ENCODE results near the gene PIEZO1. TPM values are rescaled to one million over a fixed set of nuclear protein-coding genes. Genes with fewer than 3 reads are reported as not detected.

Gene PIEZO1
- total RNA-seq, 1 experiment from 2014 or later, result 71.1 TPM

GRCh38 chr16:88807142-88807625 is 22.2 kb upstream of the PIEZO1 start:
- Histone ChIP-seq H3K9ac (ENCODE audit: extremely low read depth, insufficient read length, low read length) (no peak overlapping the region), H3K23ac (ENCODE audit: insufficient read length, low read depth, low read length) (no peak overlapping the region), H2BK5ac (ENCODE audit: insufficient read length, low read length) (no peak overlapping the region), H3K14ac (ENCODE audit: insufficient read depth, low read length) (no peak overlapping the region), H4K5ac (ENCODE audit: insufficient read length, low read depth, low read length) (no peak overlapping the region), H2BK20ac (ENCODE audit: low read depth, low read length, poor library complexity, severe bottlenecking) (no peak overlapping the region), H3K4me2 (ENCODE audit: insufficient read depth, insufficient read length, low read length) (no peak overlapping the region), H2AK5ac (ENCODE audit: insufficient read length, low read length) (no peak overlapping the region), H2AFZ (ENCODE audit: low read length) (no peak overlapping the region), H3K4me1 (ENCODE audit: insufficient read depth, low read length) (no peaks in the 10 kb centered on the region), H3K18ac (ENCODE audit: insufficient read length, low read depth, low read length) (no peak overlapping the region), H3K79me2 (ENCODE audit: insufficient read depth, low read length) (peaks cover 6% of the 10 kb centered on the region; the same call in 1 of the 2 replicates), H3K23me2 (ENCODE audit: insufficient read length, low read depth, low read length, poor library complexity, severe bottlenecking) (peaks cover 21% of the 10 kb centered on the region), H2BK120ac (ENCODE audit: low read depth, low read length, poor library complexity, severe bottlenecking) (no peak overlapping the region), H4K91ac (ENCODE audit: insufficient read length, low read depth, low read length) (no peak overlapping the region), H3K4ac (ENCODE audit: low read depth, low read length) (no peak overlapping the region), H2BK12ac (ENCODE audit: insufficient read length, low read depth, low read length) (no peak overlapping the region), H4K8ac (replicated peaks; ENCODE audit: insufficient read length, low read depth, low read length) (no peak overlapping the region), H3K27me3 (ENCODE audit: insufficient read depth, low read length) (no peaks in the 10 kb centered on the region), H2BK15ac (ENCODE audit: low read depth, low read length) (no peak overlapping the region), H3K56ac (ENCODE audit: insufficient read length, low read depth, low read length) (no peak overlapping the region), H3K9me3 (ENCODE audit: control insufficient read depth, low read depth, low read length) (no peaks in the 10 kb centered on the region), H3K27ac (ENCODE audit: insufficient read length, low read depth, low read length) (no peak overlapping the region), H4K20me1 (ENCODE audit: control insufficient read depth, insufficient read depth, insufficient read length) (peaks cover 3% of the 10 kb centered on the region), H3T11ph (ENCODE audit: low read length) (no peak overlapping the region), H3K79me1 (ENCODE audit: insufficient read depth, low read depth, low read length, poor library complexity, severe bottlenecking) (peaks cover 6% of the 10 kb centered on the region)
- no CpG with 5 or more reads among the region's 24 CpGs for WGBS (ENCODE audit: extremely low coverage, insufficient read length, low lambda C conversion rate)
- Mint-ChIP-seq H3K27ac (peak overlapping the region in 1 of 3 experiments; percentile 32; a peak in 2 of 7 replicates), H3K27me3 (ENCODE audit: low read depth) (no peaks in the 10 kb centered on the region; the same call in 1 of the 2 replicates), H3K36me3 (ENCODE audit: insufficient read depth in 1 of 3, low read depth in 3 of 3) (peaks cover 17 to 55% (median 54%) of the 10 kb centered on the region in 3 experiments; a peak in 6 of 7 replicates), H3K4me3 (no peak overlapping the region), H3K9me3 (no peaks in the 10 kb centered on the region), H3K4me1 (peaks cover 2 to 10% of the 10 kb centered on the region in 2 experiments)
- no peak for DNase-seq
- no peak for TF ChIP-seq CTCF (conservative IDR thresholded peaks at IDR 0.05)
